NCI-H1048 (cell line): ENCODE measurements around the gene MEI1.

ENCODE experiments used
- DNase-seq: peaks from one replicate; lab custom pipeline; 2025; lab: John Stamatoyannopoulos, UW

MEI1 gene

DNA sequence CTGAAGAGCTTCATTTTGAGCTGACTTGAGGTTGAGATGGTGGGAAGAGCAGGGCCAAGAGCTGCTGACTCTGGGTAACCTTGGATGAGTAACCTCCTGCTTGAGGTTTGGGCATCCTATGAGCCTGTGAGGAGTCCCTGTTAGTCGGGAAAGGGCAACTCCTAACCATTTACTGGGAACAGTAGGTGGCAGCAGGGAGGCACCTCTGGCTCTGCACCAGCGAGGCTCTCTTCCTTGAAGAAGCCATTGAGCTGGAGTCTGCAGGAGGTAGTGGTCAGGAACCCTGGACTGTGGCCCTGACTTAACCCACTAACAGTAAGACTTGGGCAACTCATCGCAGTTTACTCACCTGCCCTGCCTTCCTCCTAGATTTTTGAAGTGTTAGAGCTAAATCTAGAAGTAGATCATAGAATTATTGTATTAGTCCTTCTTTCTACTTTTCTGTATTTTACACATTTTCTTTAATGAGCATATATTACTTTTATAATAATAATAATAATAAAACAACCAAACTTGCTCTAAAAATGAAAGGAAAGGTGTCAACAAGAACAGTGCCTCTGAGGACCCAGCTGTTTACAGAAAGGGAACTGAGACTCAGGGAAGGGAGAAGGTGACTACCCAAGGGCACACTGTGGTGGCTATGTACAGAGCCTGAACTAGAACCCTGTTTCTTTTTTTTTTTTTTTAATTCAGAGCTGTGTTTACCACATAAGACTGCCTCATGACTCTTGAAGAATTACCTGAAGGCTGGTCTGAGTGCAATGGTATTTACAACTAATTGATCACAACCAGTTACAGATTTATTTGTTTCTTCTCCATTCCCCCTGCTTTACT, 47.5 kb downstream of the MEI1 start:
- DNase-seq = no peak

DNA sequence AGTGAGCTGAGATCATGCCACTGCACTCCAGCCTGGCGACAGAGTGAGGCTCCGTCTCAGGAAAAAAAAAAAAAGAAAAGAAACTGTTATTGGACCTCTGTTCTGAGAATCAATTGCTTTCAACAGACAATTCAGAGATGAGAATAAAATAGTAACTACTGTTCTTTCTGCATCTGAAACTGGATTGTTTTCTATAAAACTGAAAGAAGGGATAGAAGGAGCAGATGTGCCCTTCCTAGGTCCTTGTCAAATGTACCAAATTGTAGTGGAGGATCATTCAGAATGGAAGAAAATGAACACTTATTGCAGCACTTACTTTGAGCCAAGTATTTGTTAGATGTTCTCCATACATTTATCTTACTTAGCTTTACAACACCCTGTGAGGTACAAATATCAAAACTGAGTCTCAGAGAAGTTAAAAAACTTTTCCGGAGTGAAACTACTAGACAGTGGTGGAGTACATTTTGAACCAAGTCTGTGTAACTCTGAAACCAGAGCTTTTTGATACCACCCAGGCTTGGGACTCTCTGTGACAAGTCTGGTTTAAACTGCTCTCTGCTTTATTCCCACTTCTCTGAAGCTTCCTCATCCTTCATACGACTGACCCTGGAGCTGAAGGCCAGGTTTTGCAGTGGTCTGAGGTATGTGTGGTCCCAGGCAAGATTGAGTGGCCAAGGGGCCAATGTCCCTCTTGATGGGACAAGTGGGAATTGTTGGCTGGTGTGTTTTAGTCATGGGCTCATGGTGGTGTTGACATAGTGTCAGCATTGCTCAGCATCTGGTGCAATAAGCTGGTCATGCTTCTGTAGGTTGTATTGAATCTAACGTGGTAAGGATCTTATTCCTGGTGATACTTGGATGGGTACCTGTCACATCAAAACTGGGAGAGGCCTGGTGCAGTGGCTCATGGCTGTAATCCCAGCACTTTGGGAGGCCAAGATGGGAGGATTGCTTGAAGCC, 53.0 kb downstream of the MEI1 start:
- no peak for DNase-seq

DNA sequence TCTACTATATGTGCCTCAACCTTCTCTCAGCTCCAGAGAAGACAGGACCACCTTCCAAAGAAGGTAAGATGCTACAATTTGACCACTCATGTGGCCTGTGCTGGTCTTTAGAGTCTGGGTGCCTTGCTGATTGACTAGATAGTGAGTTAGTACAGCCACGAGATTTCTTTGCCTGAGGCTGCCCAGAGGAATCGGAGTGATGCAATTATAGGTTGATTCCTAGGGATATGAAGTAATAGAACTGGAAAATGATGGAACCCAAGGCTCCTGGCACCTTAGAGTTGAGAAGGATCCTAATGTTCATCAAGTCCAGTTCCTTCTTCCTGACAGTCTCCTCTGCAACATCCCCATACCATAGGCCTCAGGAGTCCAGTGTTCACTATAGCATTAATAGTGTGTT, 54.7 kb downstream of the MEI1 start:
- no peak for DNase-seq

DNA sequence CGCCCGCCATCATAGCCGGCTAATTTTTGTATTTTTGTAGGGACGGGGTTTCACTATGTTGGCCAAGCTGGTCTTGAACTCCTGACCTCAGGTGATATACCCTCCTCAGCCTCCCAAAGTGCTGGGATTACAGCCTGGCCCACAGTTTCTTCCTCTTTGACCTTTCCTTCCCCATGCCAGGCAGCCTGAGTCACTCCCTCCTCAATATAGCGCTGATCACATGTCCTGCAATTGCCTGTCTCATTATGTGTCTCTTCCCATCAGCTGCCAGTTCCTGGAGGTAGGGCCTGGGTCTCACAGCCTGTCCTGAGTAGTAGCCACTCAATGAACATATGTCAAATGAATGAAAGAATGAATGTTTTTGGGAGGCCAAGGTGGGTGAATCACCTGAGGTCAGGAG, 58.2 kb downstream of the MEI1 start:
- no peak for DNase-seq

DNA sequence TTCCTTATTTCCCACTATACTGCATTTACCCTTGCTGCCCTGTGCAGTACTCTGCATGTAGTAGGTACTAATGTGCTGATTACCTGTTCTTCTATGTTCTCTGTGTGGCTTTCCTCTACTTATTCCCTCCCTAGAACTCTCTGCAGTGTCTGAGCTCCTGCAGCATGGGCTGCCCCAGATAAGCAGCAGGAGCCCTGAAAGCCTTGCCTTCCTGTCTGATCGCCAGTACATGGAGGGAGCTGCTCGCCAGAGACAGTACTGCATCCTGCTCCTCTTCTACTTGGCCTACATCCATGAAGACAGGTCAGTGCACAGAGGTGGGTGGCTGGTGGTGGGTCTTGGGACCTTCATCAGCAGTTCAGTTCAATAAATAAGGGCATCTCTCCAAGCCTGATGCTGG, 58.9 kb downstream of the MEI1 start:
- DNase-seq = no peak

DNA sequence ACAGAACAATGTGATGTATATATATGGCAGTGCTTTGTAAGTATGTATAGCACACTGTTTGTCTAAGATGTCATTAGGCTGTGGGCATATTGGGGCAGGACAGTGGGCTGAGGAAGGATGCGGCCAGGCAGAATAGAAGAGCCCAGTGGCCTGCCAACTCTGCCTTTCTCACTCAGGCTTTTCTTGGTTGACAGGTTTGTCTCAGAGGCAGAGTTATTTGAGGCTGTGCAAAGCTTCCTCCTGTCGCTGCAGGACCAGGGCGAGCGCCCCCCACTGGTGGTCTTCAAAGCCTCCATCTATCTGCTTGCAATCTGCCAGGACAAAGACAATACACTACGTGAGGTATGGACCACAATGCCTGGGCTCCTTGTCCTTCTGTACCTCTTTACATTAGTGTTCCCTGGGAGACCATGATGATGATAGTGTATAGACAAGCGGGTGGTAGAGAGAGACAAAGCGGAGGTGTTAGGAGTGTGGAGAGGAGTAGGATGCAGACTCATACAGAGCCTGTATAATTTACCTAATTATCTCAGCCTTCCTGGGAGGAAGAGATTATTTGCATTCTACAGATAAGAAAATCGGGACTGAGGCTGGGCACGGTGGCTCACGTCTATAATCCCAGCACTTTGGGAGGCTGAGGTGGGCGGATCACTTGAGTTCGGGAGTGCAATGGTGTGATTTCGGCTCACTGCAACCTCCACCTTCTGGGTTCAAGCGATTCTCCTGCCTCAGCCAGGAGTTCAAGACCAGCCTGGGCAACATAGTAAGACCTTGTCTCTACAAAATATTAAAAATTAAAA, 63.9 kb downstream of the MEI1 start:
- no peak for DNase-seq

DNA sequence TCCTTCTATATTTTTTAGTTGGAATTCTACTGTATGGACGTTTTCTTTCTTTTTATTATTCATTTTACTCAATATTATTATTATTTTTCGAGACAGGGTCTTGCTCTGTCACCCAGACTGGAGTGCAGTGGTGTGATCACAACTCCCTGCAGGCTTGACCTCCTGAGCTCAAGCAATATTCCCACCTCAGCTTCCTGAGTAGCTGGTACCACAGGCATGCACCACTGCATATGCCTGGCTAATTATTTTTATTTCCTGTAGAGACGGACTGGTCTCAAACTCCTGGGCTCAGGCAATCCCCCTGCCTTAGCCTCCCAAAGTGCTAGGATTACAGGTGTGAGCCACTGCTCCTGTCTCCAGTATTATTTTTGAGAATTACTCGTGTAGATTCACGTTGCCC, 67.2 kb downstream of the MEI1 start:
- DNase-seq = no peak

DNA sequence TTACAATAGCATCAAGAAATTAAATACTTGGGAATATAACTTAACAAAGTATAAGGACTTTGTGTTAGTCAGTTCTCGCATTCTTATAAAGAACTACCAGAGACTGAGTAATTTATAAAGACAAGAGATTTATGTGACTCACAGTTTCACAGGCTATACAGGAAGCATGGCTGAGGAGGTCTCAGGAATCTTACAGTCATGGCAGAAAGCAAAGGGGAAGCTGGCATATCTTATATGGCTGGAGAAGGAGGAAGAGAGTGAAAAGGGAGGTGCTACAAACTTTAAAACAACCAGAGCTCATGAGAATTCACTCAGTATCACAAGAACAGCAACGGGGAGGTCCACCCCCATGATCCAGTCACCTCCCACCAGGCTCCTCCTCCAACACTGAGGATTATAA, 69.1 kb downstream of the MEI1 start:
- DNase-seq = no peak

DNA sequence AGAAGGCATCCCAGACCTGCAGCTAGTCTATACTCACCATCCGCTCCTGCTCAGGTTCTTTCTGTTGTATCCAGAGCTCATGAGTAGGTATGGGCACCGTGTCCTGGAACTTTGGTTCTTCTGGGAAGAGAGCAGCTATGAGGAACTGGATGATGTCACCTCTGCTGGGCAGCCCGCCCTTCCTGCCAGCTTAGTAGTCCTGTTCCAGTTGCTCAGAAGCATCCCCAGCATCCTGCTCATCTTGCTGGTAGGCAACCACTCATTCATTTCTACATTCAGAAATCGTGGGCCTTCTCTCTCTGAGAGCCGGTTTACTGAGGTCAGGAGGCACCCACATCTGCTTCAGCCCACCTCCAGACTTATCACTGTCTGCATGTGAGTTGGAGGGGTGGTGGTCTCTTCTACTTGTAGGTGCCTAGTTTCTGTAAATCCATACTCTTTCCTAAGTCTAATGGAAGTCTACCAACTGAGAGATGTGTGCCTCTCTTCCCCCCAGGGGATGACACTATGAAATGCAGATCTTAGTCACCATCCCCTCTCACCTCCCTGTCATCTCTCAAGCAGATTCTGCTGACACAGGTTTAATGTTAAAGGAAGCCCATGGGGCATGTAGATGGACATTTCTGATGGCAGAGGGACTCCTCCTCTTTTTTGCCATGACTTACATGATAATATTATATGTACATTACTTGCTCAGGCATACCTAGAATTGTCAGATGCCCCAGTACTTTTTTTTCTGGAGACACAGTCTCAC, 71.6 kb downstream of the MEI1 start:
- DNase-seq = no peak

DNA sequence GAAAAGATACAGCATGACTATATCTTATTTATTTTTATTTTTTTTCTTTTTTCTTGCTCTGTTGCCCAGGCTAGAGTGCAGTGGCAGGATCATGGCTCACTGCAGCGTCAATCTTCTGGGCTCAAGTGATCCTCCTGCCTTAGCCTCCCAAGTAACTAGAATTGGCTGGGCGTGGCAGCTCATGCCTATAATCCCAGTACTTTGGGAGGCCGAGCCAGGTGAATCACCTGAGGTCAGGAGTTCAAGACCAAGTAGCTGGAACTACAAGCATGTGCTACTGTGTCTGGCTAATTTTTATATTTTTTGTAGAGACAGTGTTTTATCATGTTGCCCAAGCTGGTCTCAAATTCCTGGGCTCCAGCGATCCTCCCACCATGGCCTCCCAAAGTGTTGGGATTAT, 72.9 kb downstream of the MEI1 start:
- no peak for DNase-seq

DNA sequence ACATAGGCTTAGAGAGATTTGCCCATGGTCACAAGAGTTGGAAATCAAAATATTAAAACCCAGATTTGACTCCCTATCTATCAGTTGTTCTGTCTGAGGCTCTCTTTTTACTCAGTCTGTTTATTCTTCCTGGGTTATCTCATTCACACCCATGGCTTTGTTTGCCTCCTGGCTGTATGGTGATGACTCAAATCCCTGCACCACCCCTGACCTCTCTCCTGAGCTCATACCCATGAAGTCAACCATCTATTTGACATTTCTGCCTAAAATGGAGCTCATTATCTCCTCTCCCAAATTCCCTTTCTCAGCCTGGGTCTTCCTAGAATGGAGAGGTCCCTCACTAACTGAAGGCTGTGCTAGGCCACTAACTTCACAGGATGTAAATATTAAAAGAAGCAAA, 73.3 kb downstream of the MEI1 start:
- no peak for DNase-seq

DNA sequence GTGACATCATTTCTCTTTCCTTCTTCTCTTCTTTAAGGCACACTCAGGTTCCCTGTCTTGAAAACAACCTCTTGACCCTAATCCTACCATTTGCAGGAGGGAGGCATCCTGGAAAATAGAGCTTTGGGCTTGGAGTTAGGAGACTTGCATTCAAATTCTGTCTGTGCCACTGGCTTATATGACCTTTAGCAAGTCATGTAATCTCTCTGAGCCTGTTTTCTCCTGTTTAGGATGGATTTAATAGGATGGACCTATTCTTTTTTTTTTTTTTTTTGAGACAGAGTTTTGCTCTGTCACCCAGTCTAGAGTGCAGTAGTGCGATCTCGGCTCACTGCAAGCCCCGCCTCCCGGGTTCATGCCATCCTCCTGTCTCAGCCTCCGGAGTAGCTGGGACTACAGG, 76.0 kb downstream of the MEI1 start:
- DNase-seq = no peak

DNA sequence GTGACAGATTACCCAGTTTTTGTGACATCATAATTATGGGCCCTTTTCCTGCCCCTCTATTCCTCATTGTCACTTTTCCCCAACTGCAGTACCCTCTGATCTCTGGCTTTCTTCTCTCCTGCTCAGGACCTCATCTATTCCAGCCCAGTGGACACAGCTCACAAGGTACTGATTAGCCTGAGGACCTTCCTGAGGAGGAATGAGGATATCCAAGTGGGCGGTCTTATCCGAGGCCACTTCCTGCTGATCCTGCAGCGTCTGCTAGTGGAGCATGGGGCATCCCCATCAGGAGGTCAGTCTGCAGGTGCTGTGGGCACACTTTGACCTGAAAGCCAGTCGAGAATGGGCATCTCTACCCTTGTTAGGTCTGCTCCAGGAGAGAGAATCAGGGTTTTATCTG, 76.7 kb downstream of the MEI1 start:
- DNase-seq = no peak

DNA sequence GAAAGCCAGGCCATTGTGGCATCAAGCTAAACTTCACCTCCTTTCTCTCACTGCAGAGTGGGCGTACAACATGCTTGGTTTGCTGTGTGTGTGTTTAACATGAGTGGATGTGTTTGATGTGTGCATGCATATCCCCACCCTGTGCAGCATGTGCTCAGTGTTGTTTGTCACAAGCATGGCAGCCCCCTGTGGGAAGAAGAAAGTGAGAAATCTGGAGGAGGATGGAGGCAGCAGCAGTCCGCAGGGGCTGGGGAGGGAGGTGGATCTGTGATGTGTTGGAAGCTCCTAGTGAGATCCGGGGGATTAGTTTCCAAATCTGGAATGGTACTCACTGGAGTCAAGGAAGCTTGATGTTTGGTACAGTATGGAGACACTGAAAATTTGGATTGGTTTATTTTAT, 77.1 kb downstream of the MEI1 start:
- no peak for DNase-seq

DNA sequence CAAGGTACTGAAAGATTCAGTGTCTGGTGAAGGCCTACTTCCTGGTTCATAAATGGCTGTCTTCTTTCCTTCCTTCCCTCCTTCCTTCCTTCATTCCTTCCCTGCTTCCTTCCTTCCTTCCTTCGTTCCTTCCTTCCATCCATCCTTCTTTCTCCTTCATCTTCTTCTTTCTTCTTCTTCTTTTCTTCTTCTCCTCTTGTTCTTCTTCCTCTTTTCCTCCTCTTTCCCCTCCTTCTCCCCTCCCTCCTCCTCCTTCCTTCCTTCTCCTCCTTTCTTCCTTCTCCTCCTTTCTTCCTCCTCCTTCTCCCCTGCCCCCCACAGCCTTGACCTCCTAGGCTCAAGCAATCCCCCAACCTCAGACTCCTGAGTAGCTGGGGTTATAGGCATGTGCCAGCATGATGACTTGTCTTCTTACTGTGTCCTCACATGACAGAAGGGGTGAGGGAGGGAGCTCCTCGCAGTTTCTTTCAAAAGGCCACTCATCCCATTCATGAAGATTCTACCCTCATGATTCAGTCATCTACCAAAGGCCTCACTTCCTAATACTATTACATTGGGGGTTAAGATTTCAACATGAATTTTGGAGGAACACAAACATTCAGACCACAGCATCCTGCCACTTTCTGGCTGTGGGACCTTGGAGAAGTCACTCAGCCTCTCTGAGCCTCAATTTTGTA, 78.6 kb downstream of the MEI1 start:
- no peak for DNase-seq

DNA sequence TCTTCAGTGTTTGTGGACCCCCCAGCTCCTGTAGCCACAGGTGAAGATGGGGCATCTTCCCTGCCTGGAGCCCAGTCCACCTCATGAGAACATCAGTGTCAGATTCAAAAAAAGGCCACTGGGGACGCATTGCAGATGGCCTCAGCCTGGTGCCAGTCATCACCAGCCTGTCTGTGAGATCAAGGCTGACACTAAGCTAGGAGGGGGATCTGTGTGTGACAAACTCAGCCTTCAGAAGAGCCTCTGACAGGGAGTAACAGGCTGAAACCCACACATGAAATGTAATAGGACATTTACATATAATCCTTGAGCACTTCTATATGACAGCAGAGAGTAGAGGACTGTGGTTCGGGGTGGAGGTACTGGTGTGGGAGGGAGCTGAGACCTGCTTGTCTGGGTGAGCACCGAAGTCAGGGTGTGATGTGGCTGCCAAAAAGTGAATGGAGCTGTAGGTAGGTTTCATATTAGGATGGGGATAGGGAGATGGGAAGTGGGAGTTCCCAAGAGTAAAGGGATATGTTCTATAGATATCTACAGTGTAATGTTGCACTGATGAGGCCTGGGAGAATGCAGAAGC, 80.7 kb downstream of the MEI1 start:
- no peak for DNase-seq

DNA sequence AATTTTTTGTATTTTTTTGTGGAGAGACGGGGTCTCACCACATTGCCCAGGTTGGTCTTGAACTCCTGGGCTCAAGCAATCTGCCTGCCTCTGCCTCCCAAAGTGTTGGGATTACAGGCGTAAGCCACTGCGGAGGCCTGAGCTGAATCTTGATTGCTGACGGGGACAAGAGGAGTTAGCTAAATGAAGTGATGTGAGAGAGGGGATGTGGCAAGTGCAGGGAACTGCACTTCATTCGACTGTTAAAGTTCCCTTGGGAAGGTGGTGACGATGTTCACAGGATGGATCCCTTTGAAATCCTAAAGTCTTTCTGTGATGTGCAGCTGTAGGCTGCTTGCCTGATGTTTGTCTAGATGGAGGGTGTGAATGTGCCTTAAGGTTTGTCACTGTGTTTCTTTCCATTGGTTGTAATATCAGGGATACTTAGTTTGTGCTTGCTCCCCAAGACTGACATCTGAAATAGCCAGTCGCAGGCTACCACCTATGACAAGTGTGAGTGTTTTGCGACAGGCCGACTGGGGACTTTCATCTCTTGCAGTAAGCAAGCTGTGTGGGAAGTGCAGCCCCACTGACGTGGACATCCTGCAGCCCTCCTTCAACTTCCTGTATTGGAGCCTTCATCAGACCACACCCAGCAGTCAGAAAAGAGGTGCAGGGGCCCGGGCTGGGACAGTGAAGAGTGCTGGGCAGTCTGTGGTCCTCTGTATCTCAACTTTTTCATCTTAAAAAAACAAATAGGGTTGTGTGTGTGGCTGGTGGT, 81.6 kb downstream of the MEI1 start:
- no peak for DNase-seq

DNA sequence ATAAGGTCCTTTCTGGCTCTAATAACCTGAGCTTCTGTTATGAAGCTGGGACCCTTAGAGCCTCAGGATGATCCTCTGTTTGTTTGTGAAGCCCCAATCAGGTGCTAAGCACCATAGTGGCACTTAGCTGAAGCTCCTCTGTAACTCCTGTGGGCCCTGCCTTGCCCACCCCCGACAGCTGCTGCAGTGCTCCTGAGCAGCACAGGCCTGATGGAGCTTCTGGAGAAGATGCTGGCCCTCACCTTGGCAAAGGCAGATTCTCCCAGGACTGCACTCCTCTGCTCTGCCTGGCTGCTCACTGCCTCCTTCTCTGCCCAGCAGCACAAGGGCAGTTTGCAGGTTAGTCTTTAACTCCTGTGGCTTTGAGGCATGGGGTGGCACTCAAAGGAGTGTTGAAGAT, 82.2 kb downstream of the MEI1 start:
- DNase-seq = no peak

DNA sequence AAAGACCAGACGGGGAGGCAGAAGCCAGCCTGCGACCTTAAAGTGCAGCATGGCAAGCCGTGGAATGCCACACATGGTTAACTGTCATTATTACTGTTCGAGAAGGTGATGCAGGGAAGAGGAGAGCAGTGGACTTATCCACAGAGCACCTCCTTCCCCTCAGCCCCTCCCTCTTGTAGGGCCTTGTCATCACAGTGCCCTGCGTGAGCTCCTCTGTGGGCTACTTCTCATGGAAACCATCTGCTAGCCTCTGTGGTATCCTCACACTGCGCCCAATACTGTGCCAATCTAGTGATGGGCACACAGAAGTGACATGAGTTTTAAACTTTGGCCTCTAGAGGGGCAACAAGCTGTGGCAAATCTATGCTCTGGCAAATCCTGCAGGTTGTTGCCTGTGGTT, 83.0 kb downstream of the MEI1 start:
- DNase-seq = no peak

DNA sequence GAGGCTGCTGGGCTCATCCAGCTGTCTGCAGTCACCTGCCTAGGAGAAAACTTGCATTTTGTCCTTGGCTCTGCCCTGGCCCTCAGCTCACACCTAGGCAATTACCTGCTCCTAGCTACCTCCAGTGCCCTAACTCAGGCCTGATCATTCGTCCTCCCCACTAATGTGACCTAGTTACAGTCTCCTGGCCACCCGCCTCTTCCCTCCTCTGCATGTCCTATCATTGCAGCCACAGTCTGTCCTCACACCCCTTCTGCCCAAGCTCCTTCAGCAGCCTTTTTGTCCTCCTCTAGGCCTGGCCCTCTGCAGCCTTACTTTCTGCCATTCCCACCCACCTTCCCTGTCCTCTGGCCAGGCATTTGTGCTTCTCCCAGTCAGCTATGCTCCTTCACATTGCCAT, 83.4 kb downstream of the MEI1 start:
- DNase-seq = no peak
